ENCODE measurements around the gene CNTNAP2.

DNA sequence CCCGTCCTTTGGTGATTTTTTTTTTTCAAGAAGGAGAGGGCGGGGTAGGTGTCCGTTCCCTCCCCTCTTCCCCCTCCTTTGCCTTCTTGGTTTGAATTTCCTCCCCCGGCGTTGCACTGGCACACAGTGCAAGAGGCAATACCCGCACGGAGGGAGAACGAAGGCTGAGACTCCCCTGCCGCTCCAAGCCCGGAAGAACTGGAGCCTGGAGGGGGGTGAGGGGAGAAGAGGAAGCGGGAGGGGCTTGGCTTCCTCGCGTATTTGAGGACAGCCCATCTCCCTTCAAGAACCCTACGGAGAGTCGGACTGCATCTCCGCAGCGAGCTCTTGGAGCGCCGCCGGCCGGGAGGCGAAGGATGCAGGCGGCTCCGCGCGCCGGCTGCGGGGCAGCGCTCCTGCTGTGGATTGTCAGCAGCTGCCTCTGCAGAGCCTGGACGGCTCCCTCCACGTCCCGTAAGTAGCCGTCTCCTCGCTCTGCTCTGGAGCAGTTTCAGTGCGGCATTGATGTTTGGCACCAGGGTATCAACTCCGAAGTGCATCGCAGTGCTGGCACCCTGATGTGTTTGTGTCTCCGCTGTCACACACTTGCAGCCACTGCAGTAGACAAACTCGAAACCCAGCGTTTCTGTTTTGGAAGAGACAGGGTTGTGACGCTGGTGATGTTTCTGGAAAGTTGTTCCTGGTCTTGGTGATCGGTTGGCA lies at the start of gene CNTNAP2:
- TF ChIP-seq POLR2A (IDR thresholded peaks at IDR 0.05; ENCODE audit: low read depth, low read length) (no peak), POLR2AphosphoS5 (IDR thresholded peaks at IDR 0.05; ENCODE audit: low read depth, low read length) (no peak), TAF1 (IDR thresholded peaks at IDR 0.05; ENCODE audit: low read depth, low read length) (no peak), SPI1 (IDR thresholded peaks at IDR 0.05; ENCODE audit: low read depth, low read length) (no peak)
